HG03354 (cell line): ENCODE data around the gene VIPR2.
"Not testable (repeated sequence)": the region's sequence is repeated elsewhere in the genome, so short reads cannot be mapped to it uniquely, and the experiment has no call there.

ENCODE experiments used
- ATAC-seq: cut with Tn5 transposase; IDR thresholded peaks from one replicate; pipeline ENCODE4 v1.9.1; 2021; ENCODE audit warnings: mild to moderate bottlenecking; ENCODE audit not compliant: unreplicated experiment, poor library complexity, severe bottlenecking

VIPR2 gene

GRCh38 chr7:159123793-159124192, 20.9 kb downstream of the VIPR2 start:
- ATAC-seq, result not testable (repeated sequence)

- ATAC-seq, result not testable (repeated sequence)
Measured at GRCh38 chr7:159123294-159123693, 21.4 kb downstream of the VIPR2 start.

- ATAC-seq, result no peak
Measured at GRCh38 chr7:159122276-159122675, 22.4 kb downstream of the VIPR2 start.

- no peak for ATAC-seq
Measured at GRCh38 chr7:159121476-159121875, 23.2 kb downstream of the VIPR2 start.

GRCh38 chr7:159121068-159121467, 23.6 kb downstream of the VIPR2 start:
- no peak for ATAC-seq

GRCh38 chr7:159120540-159120919, 24.1 kb downstream of the VIPR2 start:
- ATAC-seq, result no peak

- no peak for ATAC-seq
Measured at GRCh38 chr7:159119851-159120539, 24.7 kb downstream of the VIPR2 start.

GRCh38 chr7:159119026-159119741, 25.5 kb downstream of the VIPR2 start:
- ATAC-seq, result no peak

GRCh38 chr7:159118623-159119022, 26.0 kb downstream of the VIPR2 start:
- ATAC-seq, result no peak

- no peak for ATAC-seq
Measured at GRCh38 chr7:159118197-159118595, 26.5 kb downstream of the VIPR2 start.

GRCh38 chr7:159117366-159118196, 27.1 kb downstream of the VIPR2 start:
- ATAC-seq, result no peak

GRCh38 chr7:159116581-159117339, 27.9 kb downstream of the VIPR2 start:
- ATAC-seq, result no peak

GRCh38 chr7:159115601-159116501, 28.8 kb downstream of the VIPR2 start:
- ATAC-seq, result no peak

- no peak for ATAC-seq
Measured at GRCh38 chr7:159114981-159115380, 29.7 kb downstream of the VIPR2 start.

GRCh38 chr7:159114096-159114495, 30.6 kb downstream of the VIPR2 start:
- no peak for ATAC-seq

GRCh38 chr7:159113056-159113455, 31.6 kb downstream of the VIPR2 start:
- no peak for ATAC-seq

- no peak for ATAC-seq
Measured at GRCh38 chr7:159112136-159113011, 32.3 kb downstream of the VIPR2 start.

GRCh38 chr7:159109653-159110035, 35.0 kb downstream of the VIPR2 start:
- no peak for ATAC-seq
